Measurements from ENCODE around the gene MYO9B. TPM values are rescaled to one million over a fixed set of nuclear protein-coding genes. Genes with fewer than 3 reads are reported as not detected.
A peak's percentile ranks its signal among the peaks of the same experiment; 100 is the strongest.

Gene MYO9B
- total RNA-seq, 1 donor, result 99.3 TPM

- H3K4me3 ChIP-seq (ENCODE audit: low read depth, low read length), result no peak overlapping the region
- no peak for TF ChIP-seq CTCF (IDR thresholded peaks at IDR 0.05; ENCODE audit: insufficient read depth, low read depth, low read length)
- DNase-seq (ENCODE audit: low read depth), result no peak
Measured at GRCh38 chr19:17036640-17037039, 38.9 kb upstream of the MYO9B start.

- no peak for TF ChIP-seq CTCF (IDR thresholded peaks at IDR 0.05; ENCODE audit: insufficient read depth, low read depth, low read length)
- DNase-seq (ENCODE audit: low read depth), result no peak
Measured at GRCh38 chr19:17037184-17037583, 38.4 kb upstream of the MYO9B start.

DNA sequence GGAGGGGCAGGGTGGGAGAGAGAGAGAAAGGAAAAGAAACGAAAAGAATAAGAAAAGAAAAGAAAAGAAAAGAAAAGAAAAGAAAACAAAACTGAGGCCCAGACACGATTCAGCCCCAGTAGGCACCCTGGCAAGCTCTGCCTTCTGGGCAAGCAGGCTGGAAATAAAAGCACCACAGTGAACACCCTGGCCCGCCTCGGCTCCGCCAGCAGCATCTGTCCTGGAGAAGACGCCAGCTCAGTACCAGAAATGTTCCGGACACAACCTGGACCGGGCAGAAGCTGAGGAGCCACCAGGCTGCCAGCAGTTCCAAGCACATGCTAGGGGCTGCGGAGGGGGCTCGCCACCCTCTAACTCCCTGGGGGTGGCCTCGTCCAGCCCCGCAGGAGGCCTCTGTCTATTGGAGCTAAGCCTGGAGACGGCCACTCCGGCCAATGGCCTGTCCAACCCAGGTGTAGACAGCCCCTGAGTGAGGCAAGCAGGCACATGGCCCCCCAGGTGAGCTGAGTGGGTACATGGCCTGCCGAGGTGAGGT is 37.5 kb upstream of the MYO9B start:
- no peak overlapping the region for H3K4me3 ChIP-seq (ENCODE audit: low read depth, low read length)
- no peak for TF ChIP-seq CTCF (IDR thresholded peaks at IDR 0.05; ENCODE audit: insufficient read depth, low read depth, low read length)
- DNase-seq (ENCODE audit: low read depth), result no peak

More at GRCh38 chr19:17037184-17037583, 38.4 kb upstream of the MYO9B start:
- no peak overlapping the region for H3K4me3 ChIP-seq (ENCODE audit: low read depth, low read length)

DNA sequence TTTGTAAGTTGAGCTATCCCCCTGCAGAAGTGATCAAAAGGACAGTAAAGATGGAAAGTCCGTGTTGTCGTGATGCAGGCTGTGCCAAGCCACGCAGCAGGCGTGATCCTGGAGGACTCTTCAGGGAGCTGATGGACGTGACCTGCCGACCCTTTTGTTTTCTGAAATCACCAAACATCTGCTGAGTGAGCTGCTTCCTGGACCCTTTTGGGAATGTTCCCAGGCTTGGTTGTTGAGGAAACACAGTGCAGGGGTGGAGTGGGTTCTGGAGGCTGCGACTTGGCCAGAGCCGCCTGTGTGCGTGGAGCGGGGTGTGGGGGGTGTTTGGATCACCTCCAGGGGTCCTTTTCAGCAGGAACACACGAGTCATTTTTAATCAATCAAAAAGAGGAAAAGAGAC is 33.6 kb upstream of the MYO9B start:
- peak; percentile 35 for DNase-seq (ENCODE audit: low read depth)
- TF ChIP-seq CTCF (IDR thresholded peaks at IDR 0.05; ENCODE audit: insufficient read depth, low read depth, low read length), result no peak

DNA sequence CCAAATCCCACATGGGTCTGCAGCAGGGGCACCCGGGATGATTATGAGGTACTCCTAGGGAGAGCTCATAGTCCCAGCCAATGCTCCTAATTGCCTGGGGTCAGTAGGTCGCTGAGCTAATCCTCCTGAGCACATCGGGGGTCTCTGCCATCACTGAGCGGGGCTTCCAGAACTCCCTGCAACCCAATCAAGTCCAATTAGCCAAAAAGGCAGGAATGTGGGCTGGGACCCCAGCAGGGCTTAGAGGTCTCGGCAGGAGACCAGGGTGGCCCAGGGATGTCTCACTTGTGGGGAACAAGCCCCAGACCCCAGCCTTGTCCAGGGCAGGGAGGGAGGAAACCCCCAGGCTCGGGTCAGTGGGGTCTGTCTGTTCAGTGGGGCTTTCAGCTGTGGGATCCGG is 31.8 kb upstream of the MYO9B start:
- DNase-seq (ENCODE audit: low read depth), result no peak
- H3K4me3 ChIP-seq (ENCODE audit: low read depth, low read length), result no peak overlapping the region
- TF ChIP-seq CTCF (IDR thresholded peaks at IDR 0.05; ENCODE audit: insufficient read depth, low read depth, low read length), result no peak

More for the DNA sequence above, 33.6 kb upstream of the MYO9B start:
- no peak overlapping the region for H3K4me3 ChIP-seq (ENCODE audit: low read depth, low read length)

DNA sequence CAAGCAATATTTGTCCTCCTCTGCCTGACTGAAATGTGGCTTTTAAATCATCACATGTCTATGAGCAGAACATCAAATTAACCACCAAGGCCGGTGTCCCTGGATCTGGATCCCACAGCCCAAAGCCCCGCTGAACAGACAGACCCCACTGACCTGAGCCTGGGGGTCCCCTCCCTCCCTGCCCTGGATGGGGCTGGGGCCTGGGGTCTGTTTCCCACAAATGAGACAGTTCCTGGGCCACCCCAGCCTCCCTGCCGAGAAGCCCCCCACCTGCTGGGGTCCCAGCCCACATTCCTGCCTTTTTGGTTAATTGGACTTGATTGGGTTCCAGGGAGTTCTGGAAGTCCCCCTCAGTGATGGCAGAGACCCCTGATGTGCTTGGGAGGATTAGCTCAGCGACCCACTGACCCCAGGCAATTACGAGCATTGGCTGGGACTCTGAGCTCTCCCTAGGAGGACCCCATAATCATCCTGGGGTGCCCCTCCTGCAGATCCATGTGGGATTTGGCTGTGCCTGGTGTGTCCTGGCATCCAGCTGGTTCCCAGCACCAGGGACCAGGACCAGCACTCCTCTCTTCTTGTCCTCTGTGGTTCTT is 29.6 kb upstream of the MYO9B start:
- no peak overlapping the region for H3K4me3 ChIP-seq (ENCODE audit: low read depth, low read length)
- no peak for DNase-seq (ENCODE audit: low read depth)
- no peak for TF ChIP-seq CTCF (IDR thresholded peaks at IDR 0.05; ENCODE audit: insufficient read depth, low read depth, low read length)
